Measurements from ENCODE around the gene FAM83D. TPM values are rescaled to one million over a fixed set of nuclear protein-coding genes. Genes with fewer than 3 reads are reported as not detected.

FAM83D gene
- total RNA-seq, 1 experiment from 2014 or later: 48.1 TPM

DNA sequence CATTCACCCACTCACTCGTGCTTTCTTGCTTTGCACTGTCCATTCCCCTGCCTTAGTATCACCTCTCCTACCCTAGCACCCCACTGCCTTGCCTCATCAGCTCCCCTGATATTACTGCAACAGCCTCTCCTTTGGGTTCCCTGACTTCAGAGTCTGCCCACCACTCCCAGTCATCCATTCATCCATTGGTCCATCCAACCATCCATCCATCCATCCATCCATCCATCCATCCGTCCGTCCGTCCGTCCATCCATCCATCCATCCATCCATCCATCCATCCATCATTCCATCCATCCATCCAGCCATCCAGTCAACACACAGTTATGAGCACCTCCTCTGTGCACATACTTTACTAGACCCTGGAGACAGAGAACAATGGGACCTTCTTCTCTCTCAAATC, 22.9 kb upstream of the FAM83D start:
- H4K5ac ChIP-seq (ENCODE audit: insufficient read length, low read depth, low read length): no peak overlapping the region
- WGBS (ENCODE audit: extremely low coverage, insufficient read length, low lambda C conversion rate): no CpG with 5 or more reads among the region's 5 CpGs

More for the DNA sequence above, 22.9 kb upstream of the FAM83D start:
- Histone ChIP-seq H3K79me1 (ENCODE audit: insufficient read depth, low read depth, low read length, poor library complexity, severe bottlenecking) (no peaks in the 10 kb centered on the region), H2BK120ac (ENCODE audit: low read depth, low read length, poor library complexity, severe bottlenecking) (no peak overlapping the region), H3K14ac (ENCODE audit: insufficient read depth, low read length) (no peak overlapping the region), H2BK15ac (ENCODE audit: low read depth, low read length) (no peak overlapping the region), H3K9ac (ENCODE audit: extremely low read depth, insufficient read length, low read length) (no peak overlapping the region), H3K27me3 (ENCODE audit: insufficient read depth, low read length) (no peaks in the 10 kb centered on the region), H3K4ac (ENCODE audit: low read depth, low read length) (no peak overlapping the region), H3K23ac (ENCODE audit: insufficient read length, low read depth, low read length) (no peak overlapping the region), H2AK5ac (ENCODE audit: insufficient read length, low read length) (no peak overlapping the region), H3K23me2 (ENCODE audit: insufficient read length, low read depth, low read length, poor library complexity, severe bottlenecking) (no peaks in the 10 kb centered on the region), H2BK12ac (ENCODE audit: insufficient read length, low read depth, low read length) (no peak overlapping the region), H4K8ac (replicated peaks; ENCODE audit: insufficient read length, low read depth, low read length) (no peak overlapping the region), H3K79me2 (ENCODE audit: insufficient read depth, low read length) (no peaks in the 10 kb centered on the region), H3K56ac (ENCODE audit: insufficient read length, low read depth, low read length) (no peak overlapping the region), H3K4me1 (ENCODE audit: insufficient read depth, low read length) (no peaks in the 10 kb centered on the region), H3K9me3 (ENCODE audit: control insufficient read depth, low read depth, low read length) (no peaks in the 10 kb centered on the region), H2BK20ac (ENCODE audit: low read depth, low read length, poor library complexity, severe bottlenecking) (no peak overlapping the region), H3K18ac (ENCODE audit: insufficient read length, low read depth, low read length) (no peak overlapping the region), H3K27ac (ENCODE audit: insufficient read length, low read depth, low read length) (no peak overlapping the region), H4K91ac (ENCODE audit: insufficient read length, low read depth, low read length) (no peak overlapping the region), H2BK5ac (ENCODE audit: insufficient read length, low read length) (no peak overlapping the region), H3T11ph (ENCODE audit: low read length) (no peak overlapping the region), H2AFZ (ENCODE audit: low read length) (no peak overlapping the region), H3K4me2 (ENCODE audit: insufficient read depth, insufficient read length, low read length) (no peak overlapping the region), H4K20me1 (ENCODE audit: control insufficient read depth, insufficient read depth, insufficient read length) (no peaks in the 10 kb centered on the region)
- TF ChIP-seq CTCF (conservative IDR thresholded peaks at IDR 0.05): no peak
- H3K27me3 Mint-ChIP-seq (ENCODE audit: low read depth): no peaks in the 10 kb centered on the region
- H3K36me3 Mint-ChIP-seq (ENCODE audit: insufficient read depth in 1 of 3, low read depth in 3 of 3): peaks cover 13 to 29% (median 24%) of the 10 kb centered on the region in 3 experiments
- DNase-seq: no peak
- H3K9me3 Mint-ChIP-seq: no peaks in the 10 kb centered on the region; a peak in 1 of 5 replicates
- no peaks in the 10 kb centered on the region for H3K4me1 Mint-ChIP-seq
- peak overlapping the region in 1 of 3 experiments; percentile 5; a peak in 2 of 7 replicates for H3K27ac Mint-ChIP-seq
- H3K4me3 Mint-ChIP-seq: no peak overlapping the region; a peak in 1 of 5 replicates
